ENCODE results near the gene PRKCA. TPM values are rescaled to one million over a fixed set of nuclear protein-coding genes. Genes with fewer than 3 reads are reported as not detected.
A peak's percentile ranks its signal among the peaks of the same experiment; 100 is the strongest.

Gene PRKCA
- total RNA-seq, 2 experiments from 2014 or later = 63.1 to 68.9 TPM

- H3K9me3 Mint-ChIP-seq (ENCODE audit: low read depth) = no peaks in the 10 kb centered on the region
- peaks cover 6% of the 10 kb centered on the region for H3K4me1 Mint-ChIP-seq
- ATAC-seq (no peak), DNase-seq (no peak)
- H3K27me3 Mint-ChIP-seq = no peaks in the 10 kb centered on the region
- no peak overlapping the region for H3K27ac Mint-ChIP-seq
- CTCF ChIA-PET = no interaction called here
- H3K4me3 Mint-ChIP-seq = no peak overlapping the region
- peaks cover 5% of the 10 kb centered on the region for H3K36me3 Mint-ChIP-seq
These were observed 459.9 kb downstream of the PRKCA start for GRCh38 chr17:66762276-66762675.

DNA sequence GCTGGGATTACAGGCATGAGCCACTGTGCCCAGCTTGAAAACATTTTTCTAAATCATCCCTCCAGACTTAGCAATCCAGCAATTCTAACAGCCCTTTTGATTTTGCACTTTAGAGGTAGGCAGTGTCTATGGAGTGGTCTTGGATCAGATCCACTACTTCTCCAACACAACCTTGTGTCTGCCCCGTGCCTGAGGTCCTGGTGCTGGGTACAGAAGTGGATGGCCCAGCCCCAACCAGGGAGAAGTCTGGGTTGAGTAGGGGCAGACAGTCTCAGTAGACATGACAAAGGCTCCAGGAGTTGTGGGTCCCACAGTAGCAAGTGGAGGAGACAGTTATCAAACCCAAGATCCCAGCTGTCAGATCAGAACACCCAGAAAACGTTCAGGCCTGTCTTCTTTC is 460.6 kb downstream of the PRKCA start:
- CTCF ChIA-PET = no interaction called here
- Mint-ChIP-seq H3K4me3 (no peak overlapping the region), H3K9me3 (ENCODE audit: low read depth) (no peaks in the 10 kb centered on the region), H3K27me3 (no peaks in the 10 kb centered on the region), H3K27ac (no peak overlapping the region), H3K36me3 (peaks cover 9% of the 10 kb centered on the region), H3K4me1 (peaks cover 10% of the 10 kb centered on the region)
- ATAC-seq = no peak
- DNase-seq = no peak

DNA sequence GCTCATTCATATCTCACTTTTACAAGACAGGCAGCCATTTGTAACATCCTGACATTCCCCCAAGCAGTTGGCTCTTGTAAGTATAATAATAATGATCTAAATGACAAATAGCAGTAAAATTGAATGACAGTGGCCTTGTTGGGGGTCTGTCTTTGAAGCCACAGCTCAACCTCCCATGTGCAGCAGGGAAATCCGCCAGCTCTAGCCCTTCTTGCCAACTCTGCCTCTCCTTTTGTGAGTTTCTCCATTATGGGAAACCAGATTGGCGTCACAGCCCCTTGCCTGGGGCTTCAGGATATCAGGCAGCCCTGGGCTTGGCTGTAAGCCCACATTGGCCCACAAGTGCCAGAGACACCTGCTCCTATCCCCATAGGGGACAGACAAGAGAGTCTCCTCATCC is 462.1 kb downstream of the PRKCA start:
- peaks cover 11% of the 10 kb centered on the region for H3K36me3 Mint-ChIP-seq
- peaks cover 10% of the 10 kb centered on the region for H3K4me1 Mint-ChIP-seq
- H3K4me3 Mint-ChIP-seq = no peak overlapping the region
- DNase-seq (no peak), ATAC-seq (no peak)
- H3K27ac Mint-ChIP-seq = no peak overlapping the region
- H3K9me3 Mint-ChIP-seq (ENCODE audit: low read depth) = no peaks in the 10 kb centered on the region
- CTCF ChIA-PET = no interaction called here
- H3K27me3 Mint-ChIP-seq = no peaks in the 10 kb centered on the region

DNA sequence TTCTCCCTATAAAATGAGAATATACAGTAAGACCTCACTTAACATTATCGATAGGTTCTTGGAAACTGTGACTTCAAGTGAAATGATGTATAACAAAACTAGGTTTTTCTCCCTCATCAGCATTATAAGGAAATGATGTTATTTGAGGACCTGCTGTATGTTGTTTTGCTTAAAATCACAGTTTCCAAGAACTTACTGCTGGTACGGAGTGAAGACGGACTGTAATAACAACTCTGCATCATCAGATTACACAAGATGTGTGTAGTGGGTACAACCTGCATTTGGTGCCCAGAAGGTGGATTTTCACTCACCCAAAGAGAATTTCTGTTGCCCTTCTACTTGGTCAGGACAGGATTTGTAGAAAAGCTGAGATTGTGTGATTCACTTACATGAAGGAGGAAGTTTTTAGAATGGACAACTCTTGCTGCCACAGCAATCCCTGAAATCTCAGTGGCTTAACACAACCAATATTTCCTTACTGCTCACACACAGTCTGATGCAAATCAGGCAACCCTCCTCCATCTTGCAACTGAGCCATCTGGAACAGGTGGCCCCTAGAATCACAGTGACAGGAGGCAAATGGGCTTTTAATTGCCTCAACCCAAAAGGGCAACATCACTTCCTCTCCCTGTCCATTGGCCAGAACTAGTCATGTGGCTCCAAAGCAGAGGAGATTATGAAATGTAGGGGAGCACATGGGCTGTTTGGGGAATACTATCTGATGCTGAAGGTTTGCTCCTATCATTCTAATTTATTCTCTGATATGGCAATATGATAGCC is 464.9 kb downstream of the PRKCA start:
- H3K4me3 Mint-ChIP-seq = no peak overlapping the region

DNA sequence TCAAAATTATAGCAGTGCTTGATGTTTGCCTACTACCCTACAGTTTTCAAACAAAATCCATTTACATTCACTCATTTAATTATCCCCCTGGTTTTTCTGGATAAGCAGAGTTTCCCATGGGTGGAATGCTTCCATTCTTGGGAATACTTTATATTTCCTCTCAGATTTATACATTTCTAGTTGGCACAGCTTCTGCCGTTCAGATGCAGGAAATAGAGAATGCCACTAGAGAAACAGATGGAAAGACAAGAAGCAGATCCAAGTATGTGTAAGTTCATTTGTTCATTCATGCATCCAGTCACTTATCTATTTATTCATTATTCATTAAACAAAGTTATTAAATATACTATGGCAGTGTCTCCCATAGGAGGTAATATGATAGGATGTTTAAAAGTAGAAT is 467.5 kb downstream of the PRKCA start:
- no peaks in the 10 kb centered on the region for H3K27me3 Mint-ChIP-seq
- no peaks in the 10 kb centered on the region for H3K9me3 Mint-ChIP-seq (ENCODE audit: low read depth)
- CTCF ChIA-PET = no interaction called here

More for the DNA sequence above, 464.9 kb downstream of the PRKCA start:
- H3K36me3 Mint-ChIP-seq = peaks cover 12% of the 10 kb centered on the region
- H3K9me3 Mint-ChIP-seq (ENCODE audit: low read depth) = no peaks in the 10 kb centered on the region
- no peak for DNase-seq
- peaks cover 10% of the 10 kb centered on the region for H3K4me1 Mint-ChIP-seq
- ATAC-seq = no peak
- no peaks in the 10 kb centered on the region for H3K27me3 Mint-ChIP-seq
- CTCF ChIA-PET = no interaction called here
- H3K27ac Mint-ChIP-seq = peak overlapping the region; percentile 34

DNA sequence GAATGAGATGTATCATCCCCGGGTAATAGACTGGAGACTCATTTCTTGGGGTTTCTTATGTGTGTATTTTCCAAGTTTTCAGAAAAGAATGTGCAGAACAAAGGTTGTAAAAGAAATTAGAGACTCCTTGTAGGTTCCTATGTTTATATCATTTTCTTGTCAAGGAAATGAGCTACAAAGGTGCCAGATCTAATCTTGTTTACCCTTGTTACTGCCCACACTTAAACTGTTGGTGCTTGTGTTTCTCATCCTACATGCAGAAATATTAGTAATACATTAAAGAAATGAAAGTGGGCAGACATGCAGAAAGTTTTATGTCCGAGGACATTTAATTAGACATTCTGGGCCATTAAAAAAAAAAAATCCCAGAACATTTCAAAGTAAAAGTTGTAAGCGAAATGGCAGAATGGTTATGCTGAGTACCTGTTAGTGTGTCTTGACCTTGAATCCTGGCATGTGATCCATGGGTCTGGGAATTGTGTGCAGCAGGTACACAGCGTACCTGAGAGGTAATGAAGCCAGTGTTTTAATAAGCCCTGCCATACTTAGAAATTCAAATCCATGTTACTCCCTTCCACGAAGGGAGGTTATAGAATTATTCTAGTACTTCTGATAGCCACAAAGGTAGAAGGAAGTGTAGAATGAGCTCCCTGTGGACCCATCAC is 469.9 kb downstream of the PRKCA start:
- Mint-ChIP-seq H3K4me3 (no peak overlapping the region), H3K27me3 (no peaks in the 10 kb centered on the region), H3K27ac (no peak overlapping the region), H3K9me3 (ENCODE audit: low read depth) (no peaks in the 10 kb centered on the region), H3K4me1 (peaks cover 3% of the 10 kb centered on the region), H3K36me3 (peaks cover 18% of the 10 kb centered on the region)
- CTCF ChIA-PET = no interaction called here
- DNase-seq = no peak
- no peak for ATAC-seq

More for the DNA sequence above, 467.5 kb downstream of the PRKCA start:
- no peak overlapping the region for H3K27ac Mint-ChIP-seq
- ATAC-seq (no peak), DNase-seq (no peak)
- no peak overlapping the region for H3K4me3 Mint-ChIP-seq
- peaks cover 15% of the 10 kb centered on the region for H3K36me3 Mint-ChIP-seq
- peaks cover 10% of the 10 kb centered on the region for H3K4me1 Mint-ChIP-seq

GRCh38 chr17:66775271-66775670 is 472.9 kb downstream of the PRKCA start:
- no peak overlapping the region for H3K4me3 Mint-ChIP-seq
- H3K27me3 Mint-ChIP-seq = no peaks in the 10 kb centered on the region
- no peak overlapping the region for H3K27ac Mint-ChIP-seq
- H3K9me3 Mint-ChIP-seq (ENCODE audit: low read depth) = no peaks in the 10 kb centered on the region
- H3K36me3 Mint-ChIP-seq = peaks cover 17% of the 10 kb centered on the region
- DNase-seq (no peak), ATAC-seq (no peak)
- CTCF ChIA-PET = no interaction called here
- no peaks in the 10 kb centered on the region for H3K4me1 Mint-ChIP-seq

DNA sequence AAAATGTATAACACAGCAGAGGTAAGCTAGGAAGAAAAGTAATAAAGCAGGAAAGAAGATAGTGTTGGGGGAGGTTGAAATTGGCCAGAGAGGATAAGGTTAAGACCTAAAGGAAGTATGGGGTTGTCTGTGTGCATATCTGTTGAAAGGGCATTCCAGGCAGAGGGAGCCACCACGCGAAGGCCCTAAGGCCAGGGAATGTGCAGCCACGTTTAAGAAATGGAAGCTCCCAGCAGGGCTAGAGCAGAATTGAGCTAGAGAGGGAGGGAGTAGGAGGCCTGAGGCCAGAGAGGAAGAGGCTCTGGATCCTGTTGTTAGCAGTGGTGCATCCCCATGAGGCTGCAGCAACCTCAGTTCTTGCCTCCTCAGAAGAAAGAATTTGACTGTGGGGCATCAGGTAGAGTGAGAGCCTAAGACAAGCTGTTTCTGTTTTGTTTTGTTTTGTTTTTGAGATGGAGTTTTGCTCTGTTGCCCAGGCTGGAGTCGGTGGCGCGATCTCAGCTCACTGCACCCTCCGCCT is 473.5 kb downstream of the PRKCA start:
- CTCF ChIA-PET = no interaction called here
- Mint-ChIP-seq H3K36me3 (peaks cover 16% of the 10 kb centered on the region), H3K9me3 (ENCODE audit: low read depth) (no peaks in the 10 kb centered on the region), H3K4me3 (no peak overlapping the region), H3K27ac (no peak overlapping the region), H3K4me1 (no peaks in the 10 kb centered on the region), H3K27me3 (no peaks in the 10 kb centered on the region)
- DNase-seq (no peak), ATAC-seq (no peak)

GRCh38 chr17:66776999-66777688 is 474.7 kb downstream of the PRKCA start:
- no peak overlapping the region for H3K4me3 Mint-ChIP-seq
- no peaks in the 10 kb centered on the region for H3K4me1 Mint-ChIP-seq
- H3K36me3 Mint-ChIP-seq = peaks cover 16% of the 10 kb centered on the region
- H3K27ac Mint-ChIP-seq = no peak overlapping the region
- no peak for ATAC-seq
- CTCF ChIA-PET = no interaction called here
- H3K9me3 Mint-ChIP-seq (ENCODE audit: low read depth) = no peaks in the 10 kb centered on the region
- DNase-seq = no peak
- H3K27me3 Mint-ChIP-seq = no peaks in the 10 kb centered on the region

GRCh38 chr17:66777689-66778225 is 475.3 kb downstream of the PRKCA start:
- Mint-ChIP-seq H3K4me1 (no peaks in the 10 kb centered on the region), H3K36me3 (peaks cover 16% of the 10 kb centered on the region), H3K4me3 (no peak overlapping the region), H3K27me3 (no peaks in the 10 kb centered on the region), H3K27ac (no peak overlapping the region), H3K9me3 (ENCODE audit: low read depth) (no peaks in the 10 kb centered on the region)
- ATAC-seq (no peak), DNase-seq (no peak)
- CTCF ChIA-PET = no interaction called here

DNA sequence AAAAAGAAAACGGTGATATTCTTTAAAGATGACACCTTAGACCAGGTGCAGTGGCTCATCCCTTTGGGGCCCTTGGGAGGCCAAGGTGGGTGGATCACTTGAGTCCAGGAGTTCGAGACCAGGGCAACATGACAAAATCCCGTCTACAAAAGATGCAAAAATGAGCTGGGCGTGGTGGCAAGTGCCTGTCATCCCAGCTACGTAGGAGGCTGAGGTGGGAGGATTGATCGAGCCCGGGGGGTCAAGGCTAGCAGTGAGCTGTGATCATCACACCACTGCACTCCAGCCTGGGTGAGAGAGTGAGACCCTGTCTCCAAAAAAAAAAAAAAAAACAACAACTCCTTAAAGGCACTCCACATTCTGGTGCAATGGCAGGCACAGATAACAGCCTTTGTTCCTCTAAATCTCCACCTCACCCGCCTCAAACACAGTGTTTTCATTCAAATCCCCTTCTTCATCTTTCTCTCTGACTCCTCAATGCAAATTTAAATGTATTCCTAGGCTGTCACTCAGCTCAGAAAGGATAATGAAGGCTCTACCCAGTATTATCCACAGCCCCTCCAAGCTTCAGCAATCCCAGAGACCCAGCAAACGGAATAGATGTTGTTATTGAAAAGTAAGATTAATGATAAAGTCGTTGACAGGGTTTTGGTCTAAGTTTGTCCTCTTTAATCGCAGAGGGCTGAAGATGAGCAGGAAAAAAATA is 476.3 kb downstream of the PRKCA start:
- H3K4me1 Mint-ChIP-seq = no peaks in the 10 kb centered on the region
- DNase-seq (no peak), ATAC-seq (no peak)
- no peaks in the 10 kb centered on the region for H3K27me3 Mint-ChIP-seq
- H3K9me3 Mint-ChIP-seq (ENCODE audit: low read depth) = no peaks in the 10 kb centered on the region
- no peak overlapping the region for H3K4me3 Mint-ChIP-seq
- no peak overlapping the region for H3K27ac Mint-ChIP-seq
- H3K36me3 Mint-ChIP-seq = peaks cover 16% of the 10 kb centered on the region
- CTCF ChIA-PET = no interaction called here

DNA sequence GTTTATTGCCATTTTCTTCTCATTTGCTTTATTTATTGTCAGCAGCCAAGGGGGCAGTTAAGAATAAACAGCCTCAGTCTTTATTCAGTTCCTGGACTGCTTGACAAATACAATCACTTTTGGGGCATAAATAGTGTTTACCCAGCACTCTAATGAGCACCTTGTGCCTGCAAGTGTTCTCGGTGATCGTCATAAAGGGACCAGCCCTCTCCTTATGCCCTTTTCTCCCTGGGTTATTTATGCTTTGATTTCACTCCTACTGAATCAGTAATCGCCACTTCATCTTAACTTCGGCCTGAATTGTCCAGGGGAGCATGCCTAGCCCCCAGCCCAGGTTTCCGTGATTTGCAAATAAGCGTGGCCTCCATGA is 476.8 kb downstream of the PRKCA start:
- no peak for DNase-seq
- H3K36me3 Mint-ChIP-seq = peaks cover 16% of the 10 kb centered on the region
- no peak overlapping the region for H3K27ac Mint-ChIP-seq
- H3K9me3 Mint-ChIP-seq (ENCODE audit: low read depth) = no peaks in the 10 kb centered on the region
- CTCF ChIA-PET = no interaction called here
- no peaks in the 10 kb centered on the region for H3K4me1 Mint-ChIP-seq
- no peak for ATAC-seq
- H3K27me3 Mint-ChIP-seq = no peaks in the 10 kb centered on the region
- H3K4me3 Mint-ChIP-seq = no peak overlapping the region

DNA sequence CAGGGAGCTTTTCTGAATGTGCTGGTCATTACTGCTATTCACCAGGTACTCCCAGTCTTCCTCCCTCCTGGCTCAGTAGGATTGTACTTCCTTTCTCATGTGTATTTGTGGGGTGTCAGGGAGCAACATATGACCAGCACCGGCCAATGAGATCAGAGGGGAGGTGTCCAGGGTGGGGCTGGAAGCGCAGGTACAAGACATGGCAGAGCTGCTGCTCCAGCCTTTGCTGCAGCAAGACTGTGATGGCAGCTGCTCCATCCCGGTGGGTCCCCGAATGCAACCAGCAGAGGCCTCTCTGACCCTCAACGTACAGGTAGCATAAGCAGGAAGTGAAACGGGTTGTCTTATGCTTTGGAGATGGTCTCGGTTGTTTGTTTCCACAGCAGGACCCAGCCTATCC is 478.7 kb downstream of the PRKCA start:
- Mint-ChIP-seq H3K9me3 (ENCODE audit: low read depth) (no peaks in the 10 kb centered on the region), H3K27me3 (no peaks in the 10 kb centered on the region), H3K4me3 (no peak overlapping the region), H3K36me3 (peaks cover 9% of the 10 kb centered on the region), H3K27ac (no peak overlapping the region), H3K4me1 (no peaks in the 10 kb centered on the region)
- DNase-seq = no peak
- no peak for ATAC-seq
- CTCF ChIA-PET = no interaction called here

Data from activated CD8-positive, alpha-beta memory T cell treated with anti-CD3 and anti-CD28 coated beads, Interleukin-2, amount 10 ng/mL, durations not matched to agents 7 days and 5 days (primary cell).